HFF-Myc (cell line): ENCODE results near the gene SFI1.
"Not testable (repeated sequence)": the region's sequence is repeated elsewhere in the genome, so short reads cannot be mapped to it uniquely, and the experiment has no call there.

ENCODE experiments used
- DNase-seq: peaks from one replicate; pipeline ENCODE4 v3.0.0-alpha.2; 2011; ENCODE audit warnings: low read depth; ENCODE audit errors: extremely low read depth
- H3K4me3 ChIP-seq: replicated peaks from 2 replicates; pipeline ENCODE4 v1.5.1; 2011; ENCODE audit warnings: low read depth, mild to moderate bottlenecking, control low read depth, low read length
- TF ChIP-seq, protein P1 (sequence below): IDR thresholded peaks from 2 replicates; pipeline ENCODE4 v1.5.1; 2012; ENCODE audit warnings: mild to moderate bottlenecking, low read depth, low read length, control low read depth; ENCODE audit errors: missing control alignments

SFI1 gene

DNA sequence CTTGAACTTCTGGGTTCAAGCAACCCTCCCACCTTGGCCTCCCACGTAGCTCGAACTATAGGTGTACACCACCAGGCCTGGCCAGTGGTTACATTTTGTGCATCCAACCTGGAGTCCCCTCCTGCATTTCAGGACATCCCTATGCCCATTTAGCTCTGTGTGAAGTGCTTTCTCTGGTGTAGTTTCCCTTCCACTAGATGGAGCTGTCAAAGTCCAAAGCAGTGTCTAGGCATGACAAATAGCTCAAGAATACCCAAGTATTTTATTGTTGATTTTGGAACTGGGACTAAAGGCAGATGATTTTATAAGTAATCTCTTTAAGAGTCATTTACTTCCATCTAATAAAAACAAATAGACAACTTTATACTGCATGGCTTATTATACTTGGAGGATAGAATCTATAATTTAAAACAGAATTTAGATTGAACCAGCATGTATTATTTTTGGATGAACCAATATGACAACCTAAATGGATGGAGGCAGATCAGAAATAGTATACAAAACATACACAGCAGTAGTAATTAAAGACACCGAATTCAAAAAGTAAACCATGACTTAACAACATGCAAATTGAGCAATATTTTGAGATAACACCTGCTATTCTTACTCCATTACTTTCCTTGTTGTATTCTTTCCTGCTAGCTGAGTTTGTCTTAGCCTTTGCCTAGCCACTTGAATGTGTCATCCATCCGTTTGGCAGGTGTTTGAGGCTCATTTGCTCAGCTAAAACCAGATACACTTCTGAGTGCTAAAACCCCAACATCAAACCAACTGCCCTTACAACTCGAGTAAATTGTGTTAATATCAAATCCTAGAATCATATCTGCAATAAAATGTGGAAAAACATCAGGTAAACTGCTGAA, 44.4 kb upstream of the SFI1 start:
- DNase-seq, result peak; percentile 25
- H3K4me3 ChIP-seq, result no peak overlapping the region
- TF ChIP-seq, protein P1, sequence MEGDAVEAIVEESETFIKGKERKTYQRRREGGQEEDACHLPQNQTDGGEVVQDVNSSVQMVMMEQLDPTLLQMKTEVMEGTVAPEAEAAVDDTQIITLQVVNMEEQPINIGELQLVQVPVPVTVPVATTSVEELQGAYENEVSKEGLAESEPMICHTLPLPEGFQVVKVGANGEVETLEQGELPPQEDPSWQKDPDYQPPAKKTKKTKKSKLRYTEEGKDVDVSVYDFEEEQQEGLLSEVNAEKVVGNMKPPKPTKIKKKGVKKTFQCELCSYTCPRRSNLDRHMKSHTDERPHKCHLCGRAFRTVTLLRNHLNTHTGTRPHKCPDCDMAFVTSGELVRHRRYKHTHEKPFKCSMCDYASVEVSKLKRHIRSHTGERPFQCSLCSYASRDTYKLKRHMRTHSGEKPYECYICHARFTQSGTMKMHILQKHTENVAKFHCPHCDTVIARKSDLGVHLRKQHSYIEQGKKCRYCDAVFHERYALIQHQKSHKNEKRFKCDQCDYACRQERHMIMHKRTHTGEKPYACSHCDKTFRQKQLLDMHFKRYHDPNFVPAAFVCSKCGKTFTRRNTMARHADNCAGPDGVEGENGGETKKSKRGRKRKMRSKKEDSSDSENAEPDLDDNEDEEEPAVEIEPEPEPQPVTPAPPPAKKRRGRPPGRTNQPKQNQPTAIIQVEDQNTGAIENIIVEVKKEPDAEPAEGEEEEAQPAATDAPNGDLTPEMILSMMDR, result peak; percentile 59

DNA sequence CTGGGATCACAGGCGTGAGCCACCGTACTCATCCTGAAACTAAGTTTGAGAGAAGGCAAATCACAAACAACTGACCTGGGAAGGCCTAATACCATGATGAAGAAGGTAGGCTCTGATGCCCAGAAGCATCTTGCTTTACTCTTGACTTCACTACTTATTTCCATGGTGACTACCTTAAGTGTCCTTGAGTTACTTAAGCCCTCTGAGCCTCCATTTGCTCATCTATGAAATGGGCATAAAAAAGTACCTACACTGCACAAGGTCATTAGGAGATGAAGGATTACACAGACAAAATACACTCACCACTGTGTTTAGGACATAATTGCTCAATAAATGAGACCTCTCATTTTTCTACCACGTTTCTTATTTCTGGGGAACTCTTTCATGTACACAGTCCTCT, 34.6 kb upstream of the SFI1 start:
- no peak overlapping the region for H3K4me3 ChIP-seq
- TF ChIP-seq, protein P1, result no peak
- no peak for DNase-seq

DNA sequence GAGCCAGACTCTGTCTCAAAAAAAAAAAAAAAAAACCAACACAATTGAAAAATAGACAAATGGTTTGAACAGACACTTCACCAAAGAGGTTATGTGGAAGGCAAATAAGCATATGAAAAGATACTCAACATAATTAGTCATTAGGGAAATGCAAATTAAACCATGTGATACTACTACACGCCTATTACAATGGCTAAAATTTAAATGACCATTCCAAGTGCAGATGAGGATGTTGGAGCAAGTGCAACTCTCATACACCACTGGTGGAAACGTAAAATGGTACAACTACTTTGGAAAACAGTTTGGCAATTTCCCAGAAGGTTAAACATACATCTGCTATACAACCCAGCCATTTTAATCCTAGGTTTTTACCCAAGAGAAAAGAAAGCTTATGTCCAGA, 31.0 kb upstream of the SFI1 start:
- no peak overlapping the region for H3K4me3 ChIP-seq
- TF ChIP-seq, protein P1, result no peak
- no peak for DNase-seq

DNA sequence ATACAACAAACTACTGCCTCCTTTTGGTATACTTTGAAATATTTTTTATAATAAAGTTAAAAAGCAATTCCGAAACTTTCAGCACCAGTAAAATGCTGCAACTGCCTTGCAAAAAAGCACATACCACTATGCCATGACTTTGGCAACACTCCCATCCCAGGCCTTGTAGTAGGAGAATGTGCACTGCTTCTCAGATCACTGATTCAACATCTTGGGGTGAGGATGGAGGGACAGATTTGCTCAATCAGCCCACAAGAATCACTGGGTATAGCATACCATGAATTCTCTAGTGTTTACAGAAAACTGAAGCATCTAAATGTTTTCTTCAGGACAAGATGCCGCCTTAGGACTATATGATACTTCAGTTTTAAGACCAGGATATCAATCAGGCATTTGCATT, 21.6 kb upstream of the SFI1 start:
- DNase-seq, result no peak
- TF ChIP-seq, protein P1, result no peak
- H3K4me3 ChIP-seq, result no peak overlapping the region

DNA sequence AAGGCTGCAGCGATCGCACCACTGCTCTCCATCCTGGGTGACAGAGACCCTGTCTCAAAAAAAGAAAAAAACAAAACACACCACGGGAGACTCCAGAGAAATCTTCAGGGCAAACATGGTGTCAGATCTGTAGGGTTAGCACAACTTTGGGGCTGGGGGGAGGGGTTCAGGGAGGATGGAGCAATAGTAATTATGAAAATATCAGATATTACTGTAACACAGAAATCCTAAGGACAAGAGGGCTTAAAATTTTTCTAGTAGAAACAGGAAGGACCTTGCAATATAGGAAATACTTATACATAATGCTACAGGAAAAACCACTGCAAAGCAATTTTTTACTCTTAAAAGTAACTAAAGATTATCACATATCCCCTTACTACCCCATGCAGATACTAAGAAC, 20.5 kb upstream of the SFI1 start:
- no peak for DNase-seq
- TF ChIP-seq, protein P1, result no peak
- H3K4me3 ChIP-seq, result no peak overlapping the region

DNA sequence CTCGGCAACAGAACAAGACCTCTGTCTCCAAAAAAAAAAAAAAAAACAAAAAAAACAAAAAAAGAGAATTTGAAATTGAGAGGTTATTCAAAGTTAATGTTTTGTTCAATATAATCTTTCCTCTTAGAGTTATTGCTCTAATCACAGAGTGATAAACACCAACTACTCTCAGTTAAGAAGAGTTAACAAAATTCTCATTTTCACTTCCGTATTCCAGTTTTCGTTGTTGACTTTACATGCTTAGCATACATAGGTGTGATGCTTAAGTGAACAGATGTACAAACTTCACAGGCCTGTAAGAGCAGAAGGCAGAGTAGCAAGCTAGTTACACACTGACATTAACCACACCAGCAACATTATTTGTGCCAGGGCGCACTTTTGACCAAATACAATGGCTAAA, 19.0 kb upstream of the SFI1 start:
- TF ChIP-seq, protein P1, result no peak
- H3K4me3 ChIP-seq, result no peak overlapping the region
- no peak for DNase-seq

DNA sequence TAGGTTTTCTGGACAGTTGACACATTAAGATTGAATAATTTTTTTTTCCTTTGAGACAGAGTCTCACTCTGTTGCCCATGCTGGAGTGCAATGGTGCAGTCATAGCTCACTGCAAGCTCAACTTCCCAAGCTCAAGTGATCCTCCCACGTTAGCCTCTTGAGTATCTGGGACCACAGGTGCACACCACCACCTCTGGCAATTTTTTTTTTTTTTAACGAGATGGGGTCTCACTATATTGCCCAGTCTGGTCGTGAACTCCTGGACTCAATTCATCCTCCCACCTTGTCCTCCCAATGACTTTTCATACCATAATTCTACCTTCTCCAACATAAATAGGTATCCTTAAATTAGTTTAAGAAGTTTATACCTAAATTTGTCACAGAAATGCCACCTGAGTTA, 15.2 kb upstream of the SFI1 start:
- TF ChIP-seq, protein P1, result no peak

DNA sequence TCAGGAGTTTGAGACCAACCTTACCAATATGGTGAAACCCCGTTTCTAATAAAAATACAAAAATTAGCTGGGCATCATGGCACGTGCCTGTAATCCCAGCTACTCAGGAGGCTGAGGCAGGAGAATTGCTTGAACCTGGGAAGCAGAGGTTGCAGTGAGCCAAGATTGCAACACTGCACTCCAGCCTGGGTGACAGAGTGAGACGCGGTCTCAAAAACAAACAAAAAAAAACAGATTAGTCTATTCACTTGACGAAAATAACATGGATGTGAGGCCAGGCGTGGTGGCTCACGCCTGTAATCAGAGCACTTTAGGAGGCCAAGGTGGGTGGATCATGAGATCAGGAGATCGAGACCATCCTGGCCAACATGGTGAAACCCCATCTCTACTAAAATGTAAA, 13.9 kb upstream of the SFI1 start:
- H3K4me3 ChIP-seq, DNase-seq: not testable (repeated sequence)

More for the DNA sequence above, 15.2 kb upstream of the SFI1 start:
- DNase-seq, result no peak
- no peak overlapping the region for H3K4me3 ChIP-seq

DNA sequence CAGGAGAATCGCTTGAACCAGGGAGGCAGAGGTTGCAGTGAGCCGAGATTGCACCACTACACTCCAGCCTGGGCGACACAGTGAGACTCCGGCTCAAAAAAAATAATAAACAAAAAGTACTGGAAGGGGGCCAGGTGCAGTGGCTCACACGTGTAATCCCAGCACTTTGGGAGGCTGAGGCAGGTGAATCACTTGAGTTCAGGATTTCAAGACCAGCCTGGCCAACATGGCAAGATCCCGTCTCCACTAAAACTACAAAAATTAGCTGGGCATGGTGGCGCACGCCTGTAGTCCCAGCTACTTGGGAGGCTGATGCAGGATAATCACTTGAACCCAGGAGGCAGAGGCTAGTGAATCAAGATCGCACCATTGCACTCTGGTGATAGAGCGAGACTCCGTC, 10.0 kb upstream of the SFI1 start:
- H3K4me3 ChIP-seq, DNase-seq: not testable (repeated sequence)
